AG04450 (cell line): ENCODE results near the gene CGREF1. TPM values are rescaled to one million over a fixed set of nuclear protein-coding genes. Genes with fewer than 3 reads are reported as not detected.

Experiments used
- CTCF ChIA-PET: fragments of 300-600, 350-600 bp; formaldehyde crosslinking; extraction: SDS; loops from one replicate; lab custom pipeline; 2022; ENCODE audit warnings: antibody characterized with exemption, inconsistent platforms; lab: Charles Lee
- POLR2A ChIA-PET: fragments of 350-600 bp; formaldehyde crosslinking; extraction: SDS; loops from one replicate; lab custom pipeline; 2021; ENCODE audit warnings: antibody characterized with exemption, inconsistent platforms; lab: Yijun Ruan, JAX
- DNase-seq: peaks from one replicate; pipeline ENCODE4 v3.0.0-alpha.2; 2011; ENCODE audit warnings: low read depth, low spot score
- H3K27ac ChIP-seq: one replicate; pipeline ENCODE4 v1.5.1; 2012; ENCODE audit warnings: low read depth, low read length, control low read depth
- H3K27me3 ChIP-seq: one replicate; pipeline ENCODE4 v1.6.0; 2012; ENCODE audit warnings: low read length; ENCODE audit not compliant: control insufficient read depth, insufficient read depth
- H3K4me3 ChIP-seq: 2 replicates; pipeline ENCODE4 v1.5.1; 2011; ENCODE audit warnings: mild to moderate bottlenecking, low read depth, low read length, control low read depth
- H3K9me3 ChIP-seq: 2 replicates; pipeline ENCODE4 v1.5.1; 2012; ENCODE audit warnings: low read length; ENCODE audit not compliant: control insufficient read depth, insufficient read depth
- polyA plus RNA-seq: library from polyadenylated mRNA; depleted of rRNA; stranded (reverse); fragments of >200 nt; gene quantifications from 2 replicates; pipeline ENCODE4 v1.2.3, GENCODE V29; 2011
- TF ChIP-seq, protein P1 (sequence below): IDR thresholded peaks from 2 replicates; pipeline ENCODE4 v1.5.1; 2011; ENCODE audit warnings: low read depth, low read length, control low read depth, inconsistent platforms

The CGREF1 gene
- polyA plus RNA-seq, 1 experiment = 0.71 TPM

DNA sequence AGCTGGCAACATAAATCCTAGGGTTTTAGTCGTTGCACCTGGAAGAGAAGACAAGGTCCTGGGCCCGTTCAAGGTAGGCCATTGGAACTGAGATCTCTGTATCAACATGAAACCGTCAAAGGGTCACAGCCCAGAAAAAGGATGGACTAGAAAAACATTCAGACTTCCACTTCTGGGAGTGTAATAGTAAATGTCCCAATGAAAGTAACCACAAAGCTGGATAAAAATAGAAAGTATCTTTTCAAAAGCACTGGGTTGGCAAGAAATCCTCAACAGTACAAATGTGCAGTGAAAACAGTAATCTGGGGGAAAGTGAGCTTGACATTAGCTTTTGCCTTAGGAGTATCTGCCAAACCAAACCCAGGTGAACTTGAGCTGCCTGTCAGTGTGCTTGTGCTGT is 12.9 kb downstream of the CGREF1 start:
- H3K27me3 ChIP-seq = peaks cover 28% of the 10 kb centered on the region
- H3K4me3 ChIP-seq = no peak overlapping the region
- no peak for DNase-seq
- POLR2A ChIA-PET = interaction anchor here (0.6 kb wide), 1 partner anchor 59 kb away, joined by 3 read pairs; no protein-coding TSS in a partner anchor
- no peaks in the 10 kb centered on the region for H3K9me3 ChIP-seq
- TF ChIP-seq, protein P1, sequence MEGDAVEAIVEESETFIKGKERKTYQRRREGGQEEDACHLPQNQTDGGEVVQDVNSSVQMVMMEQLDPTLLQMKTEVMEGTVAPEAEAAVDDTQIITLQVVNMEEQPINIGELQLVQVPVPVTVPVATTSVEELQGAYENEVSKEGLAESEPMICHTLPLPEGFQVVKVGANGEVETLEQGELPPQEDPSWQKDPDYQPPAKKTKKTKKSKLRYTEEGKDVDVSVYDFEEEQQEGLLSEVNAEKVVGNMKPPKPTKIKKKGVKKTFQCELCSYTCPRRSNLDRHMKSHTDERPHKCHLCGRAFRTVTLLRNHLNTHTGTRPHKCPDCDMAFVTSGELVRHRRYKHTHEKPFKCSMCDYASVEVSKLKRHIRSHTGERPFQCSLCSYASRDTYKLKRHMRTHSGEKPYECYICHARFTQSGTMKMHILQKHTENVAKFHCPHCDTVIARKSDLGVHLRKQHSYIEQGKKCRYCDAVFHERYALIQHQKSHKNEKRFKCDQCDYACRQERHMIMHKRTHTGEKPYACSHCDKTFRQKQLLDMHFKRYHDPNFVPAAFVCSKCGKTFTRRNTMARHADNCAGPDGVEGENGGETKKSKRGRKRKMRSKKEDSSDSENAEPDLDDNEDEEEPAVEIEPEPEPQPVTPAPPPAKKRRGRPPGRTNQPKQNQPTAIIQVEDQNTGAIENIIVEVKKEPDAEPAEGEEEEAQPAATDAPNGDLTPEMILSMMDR = no peak
- CTCF ChIA-PET = interaction anchor here (0.7 to 1.1 kb wide), 3 partner anchors 173 to 198 kb away, joined by 3 to 4 read pairs (median 3); no protein-coding TSS in a partner anchor
- H3K27ac ChIP-seq = no peak overlapping the region

DNA sequence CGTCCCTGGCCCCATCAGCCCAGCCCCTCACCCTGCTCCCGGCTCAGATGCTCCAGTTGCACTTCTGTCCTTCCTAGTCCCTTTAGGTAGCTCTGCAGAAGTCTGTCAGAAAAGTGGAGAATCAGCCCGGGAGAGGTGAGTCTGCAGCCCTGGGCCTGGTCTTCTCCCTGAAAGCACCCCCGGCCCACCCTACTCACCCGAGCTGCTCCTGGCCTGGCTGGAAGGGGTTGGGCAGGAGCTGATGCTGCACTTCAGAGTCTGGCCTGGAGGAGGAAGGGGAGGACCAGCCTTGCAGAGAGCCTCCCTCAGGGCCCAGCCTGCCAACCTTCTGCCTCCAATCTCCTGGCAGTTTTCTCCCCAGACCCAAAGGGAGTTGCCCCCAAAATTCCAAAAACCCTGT is 16.6 kb downstream of the CGREF1 start:
- no peaks in the 10 kb centered on the region; the same call in 1 of the 2 replicates for H3K9me3 ChIP-seq
- no peak for DNase-seq
- POLR2A ChIA-PET = interaction anchor here (1.2 kb wide), 1 partner anchor 110 kb away, joined by 4 read pairs; the partner anchor contains the start of genes ATRAID and SLC5A6
- no peak overlapping the region for H3K27ac ChIP-seq
- no peak overlapping the region for H3K4me3 ChIP-seq
- peaks cover 22% of the 10 kb centered on the region for H3K27me3 ChIP-seq
- TF ChIP-seq, protein P1 = no peak
- CTCF ChIA-PET = interaction anchor here (0.6 to 9.6 kb wide), 5 partner anchors 67 to 202 kb away, joined by 3 to 136 read pairs (median 3); no protein-coding TSS in a partner anchor

DNA sequence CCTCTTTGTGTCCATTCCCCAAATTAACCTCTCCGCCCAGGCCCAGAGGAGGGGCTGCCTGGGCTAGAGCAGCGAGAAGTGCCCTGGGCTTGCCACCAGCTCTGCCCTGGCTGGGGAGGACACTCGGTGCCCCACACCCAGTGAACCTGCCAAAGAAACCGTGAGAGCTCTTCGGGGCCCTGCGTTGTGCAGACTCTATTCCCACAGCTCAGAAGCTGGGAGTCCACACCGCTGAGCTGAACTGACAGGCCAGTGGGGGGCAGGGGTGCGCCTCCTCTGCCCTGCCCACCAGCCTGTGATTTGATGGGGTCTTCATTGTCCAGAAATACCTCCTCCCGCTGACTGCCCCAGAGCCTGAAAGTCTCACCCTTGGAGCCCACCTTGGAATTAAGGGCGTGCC is 18.9 kb downstream of the CGREF1 start:
- no peak for DNase-seq
- ChIA-PET POLR2A (interaction anchor here (0.6 to 0.7 kb wide), 2 partner anchors 40 to 245 kb away, joined by 3 read pairs; no protein-coding TSS in a partner anchor), CTCF (interaction anchor here (1.0 to 9.6 kb wide), 7 partner anchors 24 to 204 kb away, joined by 3 to 136 read pairs (median 6); partner anchors contain the start of gene ABHD1)
- Histone ChIP-seq H3K9me3 (no peaks in the 10 kb centered on the region; the same call in 1 of the 2 replicates), H3K27me3 (peaks cover 14% of the 10 kb centered on the region), H3K4me3 (no peak overlapping the region), H3K27ac (no peak overlapping the region)
- TF ChIP-seq, protein P1 = no peak

DNA sequence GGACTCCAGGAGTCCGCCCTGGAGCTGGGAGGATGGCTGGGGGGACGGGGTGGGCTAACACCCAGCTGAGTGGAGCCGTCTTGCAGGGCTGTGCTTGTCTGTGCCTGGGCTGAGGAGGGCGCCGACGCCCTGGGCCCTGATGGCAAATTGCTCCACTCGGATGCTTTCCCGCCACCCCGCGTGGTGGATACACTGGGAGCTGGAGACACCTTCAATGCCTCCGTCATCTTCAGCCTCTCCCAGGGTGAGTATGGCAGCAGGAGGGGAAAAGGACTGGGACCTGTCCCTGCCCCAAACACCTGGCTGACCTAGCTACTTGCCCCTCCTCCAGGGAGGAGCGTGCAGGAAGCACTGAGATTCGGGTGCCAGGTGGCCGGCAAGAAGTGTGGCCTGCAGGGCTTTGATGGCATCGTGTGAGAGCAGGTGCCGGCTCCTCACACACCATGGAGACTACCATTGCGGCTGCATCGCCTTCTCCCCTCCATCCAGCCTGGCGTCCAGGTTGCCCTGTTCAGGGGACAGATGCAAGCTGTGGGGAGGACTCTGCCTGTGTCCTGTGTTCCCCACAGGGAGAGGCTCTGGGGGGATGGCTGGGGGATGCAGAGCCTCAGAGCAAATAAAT is 19.5 kb downstream of the CGREF1 start:
- no peak for DNase-seq
- H3K9me3 ChIP-seq = no peaks in the 10 kb centered on the region; the same call in 1 of the 2 replicates
- no peak overlapping the region for H3K4me3 ChIP-seq
- H3K27me3 ChIP-seq = peaks cover 12% of the 10 kb centered on the region
- TF ChIP-seq, protein P1 = no peak
- CTCF ChIA-PET = interaction anchor here (1.0 to 9.6 kb wide), 8 partner anchors 25 to 205 kb away, joined by 3 to 136 read pairs (median 6); partner anchors contain the start of gene ABHD1
- POLR2A ChIA-PET = interaction anchor here (0.7 kb wide), 1 partner anchor 246 kb away, joined by 3 read pairs; no protein-coding TSS in a partner anchor
- H3K27ac ChIP-seq = no peak overlapping the region

DNA sequence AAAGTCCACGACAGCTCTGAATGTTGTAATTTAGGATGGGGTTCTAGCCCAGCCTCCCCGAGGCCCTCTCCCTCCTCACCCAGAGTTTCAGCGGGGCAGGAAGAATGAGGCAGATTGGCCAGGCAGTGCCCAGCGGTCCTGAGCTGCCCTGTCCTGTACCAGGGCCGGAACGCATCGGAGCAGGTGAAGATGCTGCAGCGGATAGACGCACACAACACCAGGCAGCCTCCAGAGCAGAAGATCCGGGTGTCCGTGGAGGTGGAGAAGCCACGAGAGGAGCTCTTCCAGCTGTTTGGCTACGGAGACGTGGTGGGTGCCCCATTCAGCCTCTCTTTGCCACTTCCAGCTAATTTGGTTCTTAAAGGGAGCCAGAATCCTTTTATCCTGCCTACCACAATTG is 21.6 kb downstream of the CGREF1 start:
- DNase-seq = no peak
- ChIA-PET CTCF (interaction anchor here (1.0 to 9.6 kb wide), 5 partner anchors 36 to 207 kb away, joined by 3 to 136 read pairs (median 50); no protein-coding TSS in a partner anchor), POLR2A (no interaction called here)
- H3K4me3 ChIP-seq = no peak overlapping the region
- H3K9me3 ChIP-seq = no peaks in the 10 kb centered on the region; the same call in 1 of the 2 replicates
- TF ChIP-seq, protein P1 = no peak
- H3K27me3 ChIP-seq = no peaks in the 10 kb centered on the region
- H3K27ac ChIP-seq = no peak overlapping the region
